GM10266 (cell line): Measurements from ENCODE around the gene ADGRF3.
"Not testable (repeated sequence)": the region's sequence is repeated elsewhere in the genome, so short reads cannot be mapped to it uniquely, and the experiment has no call there.

Experiments
- DNase-seq: peaks from one replicate; pipeline ENCODE4 v3.0.0; 2012; ENCODE audit errors: extremely low spot score
- TF ChIP-seq, protein P1 (sequence below): IDR thresholded peaks from 2 replicates; pipeline ENCODE4 v1.5.1; 2012; ENCODE audit warnings: mild to moderate bottlenecking, low read depth; ENCODE audit not compliant: control insufficient read depth, insufficient read depth; ENCODE audit errors: missing control alignments

ADGRF3 gene

DNA sequence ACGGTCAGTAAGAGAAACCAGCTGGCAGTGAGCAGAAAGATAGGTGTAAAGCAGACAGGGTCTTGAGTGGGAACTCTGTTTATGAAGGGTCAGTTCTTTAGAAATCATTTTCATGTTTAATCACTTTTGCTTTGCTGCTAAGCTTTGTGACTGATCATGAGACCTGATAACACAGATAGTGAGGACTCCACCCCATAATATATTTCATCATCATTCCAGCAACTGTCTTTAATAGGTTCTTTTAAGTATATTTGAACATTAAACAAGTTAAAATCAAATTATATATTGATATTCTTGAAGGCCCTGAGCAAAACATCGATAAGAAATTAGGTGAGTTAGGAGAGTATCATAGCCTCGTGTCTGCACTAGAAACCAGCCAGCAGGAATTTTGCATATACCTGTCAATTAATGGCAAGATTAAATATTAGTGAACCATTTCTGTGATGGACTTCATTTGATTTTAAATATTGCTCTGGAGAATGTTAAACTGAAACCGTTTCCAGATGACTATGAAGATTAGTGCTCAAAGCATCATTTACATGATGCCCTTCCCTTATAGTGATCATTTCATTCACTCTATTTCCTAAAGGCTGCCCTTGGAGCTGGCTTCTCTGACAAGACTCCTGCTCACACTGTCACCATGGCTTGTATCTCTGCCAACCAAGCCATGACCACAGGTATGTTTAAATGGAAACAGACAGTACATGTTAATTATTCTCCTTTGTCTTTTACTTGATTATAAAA is 69.9 kb downstream of the ADGRF3 start:
- no peak for DNase-seq
- TF ChIP-seq, protein P1, sequence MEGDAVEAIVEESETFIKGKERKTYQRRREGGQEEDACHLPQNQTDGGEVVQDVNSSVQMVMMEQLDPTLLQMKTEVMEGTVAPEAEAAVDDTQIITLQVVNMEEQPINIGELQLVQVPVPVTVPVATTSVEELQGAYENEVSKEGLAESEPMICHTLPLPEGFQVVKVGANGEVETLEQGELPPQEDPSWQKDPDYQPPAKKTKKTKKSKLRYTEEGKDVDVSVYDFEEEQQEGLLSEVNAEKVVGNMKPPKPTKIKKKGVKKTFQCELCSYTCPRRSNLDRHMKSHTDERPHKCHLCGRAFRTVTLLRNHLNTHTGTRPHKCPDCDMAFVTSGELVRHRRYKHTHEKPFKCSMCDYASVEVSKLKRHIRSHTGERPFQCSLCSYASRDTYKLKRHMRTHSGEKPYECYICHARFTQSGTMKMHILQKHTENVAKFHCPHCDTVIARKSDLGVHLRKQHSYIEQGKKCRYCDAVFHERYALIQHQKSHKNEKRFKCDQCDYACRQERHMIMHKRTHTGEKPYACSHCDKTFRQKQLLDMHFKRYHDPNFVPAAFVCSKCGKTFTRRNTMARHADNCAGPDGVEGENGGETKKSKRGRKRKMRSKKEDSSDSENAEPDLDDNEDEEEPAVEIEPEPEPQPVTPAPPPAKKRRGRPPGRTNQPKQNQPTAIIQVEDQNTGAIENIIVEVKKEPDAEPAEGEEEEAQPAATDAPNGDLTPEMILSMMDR, result no peak

DNA sequence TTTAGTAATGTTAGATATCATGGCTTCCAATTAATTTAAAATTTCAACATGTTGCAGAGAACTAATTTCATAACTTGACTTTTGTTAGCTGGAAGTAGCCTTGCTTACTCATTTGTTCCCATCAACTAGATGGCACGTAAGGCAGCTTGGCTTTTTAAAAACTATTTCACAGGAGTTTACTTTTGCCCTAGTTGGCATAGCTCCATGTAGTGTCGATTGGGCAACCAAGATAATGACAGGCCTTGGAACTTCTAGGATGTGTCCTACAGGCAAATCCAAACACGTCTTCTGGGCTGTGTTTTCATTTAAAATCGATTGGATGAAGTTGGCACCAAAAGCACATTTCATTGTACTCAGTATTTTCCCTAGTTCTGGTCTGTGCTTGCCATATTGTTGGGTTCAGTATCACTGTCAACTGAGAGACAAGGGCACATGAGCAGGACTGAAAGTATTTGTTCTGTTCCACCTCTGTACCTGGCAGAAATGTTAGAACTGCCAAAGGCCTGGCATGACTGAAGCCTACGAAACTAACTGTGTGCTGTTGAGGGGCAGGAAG is 72.5 kb downstream of the ADGRF3 start:
- DNase-seq, result no peak
- TF ChIP-seq, protein P1, result no peak

DNA sequence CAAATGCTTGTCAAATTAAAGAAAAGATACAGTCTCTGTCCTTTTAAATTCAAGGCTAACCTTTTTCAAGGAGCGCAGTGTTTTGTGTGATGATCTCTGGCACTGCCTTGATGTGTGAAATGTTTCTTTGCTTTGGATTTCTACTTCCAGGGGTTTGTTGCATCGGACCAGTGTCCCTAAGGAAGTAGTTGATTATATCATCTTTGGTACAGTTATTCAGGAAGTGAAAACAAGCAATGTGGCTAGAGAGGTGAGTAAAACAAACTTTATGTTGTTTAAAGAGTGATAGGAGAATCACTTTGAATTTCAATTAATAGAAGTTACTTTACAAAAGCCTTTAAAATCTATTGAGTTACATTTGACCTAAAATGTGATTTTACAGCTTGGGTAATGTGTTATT is 73.1 kb downstream of the ADGRF3 start:
- TF ChIP-seq, protein P1, result no peak
- no peak for DNase-seq

DNA sequence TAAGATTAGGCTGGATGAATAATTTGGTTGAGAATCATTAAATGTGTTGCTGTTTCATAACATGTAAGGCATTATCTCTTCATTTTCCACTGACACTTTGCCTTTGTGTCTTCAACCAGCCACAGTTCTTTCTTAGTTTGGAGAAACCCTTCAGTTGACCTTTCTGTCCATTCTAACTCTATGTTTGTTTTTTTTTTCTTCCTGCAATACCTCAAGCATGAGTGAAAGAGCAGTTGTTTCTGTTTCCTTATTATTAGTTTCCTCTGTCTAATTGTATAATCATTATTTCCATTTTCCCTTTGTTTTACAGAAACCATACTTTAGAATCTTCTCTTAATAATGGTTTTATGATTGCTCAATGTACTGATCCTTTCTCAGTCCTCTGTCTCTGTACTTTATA is 76.2 kb downstream of the ADGRF3 start:
- TF ChIP-seq, protein P1, result no peak
- no peak for DNase-seq

DNA sequence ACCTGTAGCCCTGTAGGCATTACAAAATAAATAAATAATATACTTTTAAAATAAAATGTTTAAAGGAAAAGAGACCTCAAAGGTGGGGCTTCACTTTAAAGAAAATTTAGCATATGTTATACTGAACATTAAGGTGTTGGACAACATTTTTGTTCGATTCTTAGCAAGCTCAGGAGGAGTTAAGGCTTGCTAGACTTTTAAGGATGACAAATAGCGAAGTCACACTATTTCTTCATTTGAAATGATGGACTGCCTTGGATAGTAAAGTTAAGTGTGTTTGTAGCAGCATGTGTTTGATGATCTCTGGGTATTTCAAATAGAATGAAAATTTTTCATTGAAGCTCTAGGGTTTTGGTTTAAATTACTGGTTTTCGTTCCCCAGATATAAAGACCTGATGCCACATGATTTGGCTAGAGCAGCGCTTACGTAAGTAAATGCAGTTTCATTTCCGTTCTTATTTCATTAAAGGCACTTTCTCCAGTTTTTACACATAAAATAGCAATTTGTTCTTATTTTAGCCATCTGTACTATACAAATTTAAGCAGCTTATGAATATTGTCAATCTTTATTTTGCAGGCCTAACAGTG is 76.9 kb downstream of the ADGRF3 start:
- TF ChIP-seq, protein P1, result no peak
- no peak for DNase-seq

DNA sequence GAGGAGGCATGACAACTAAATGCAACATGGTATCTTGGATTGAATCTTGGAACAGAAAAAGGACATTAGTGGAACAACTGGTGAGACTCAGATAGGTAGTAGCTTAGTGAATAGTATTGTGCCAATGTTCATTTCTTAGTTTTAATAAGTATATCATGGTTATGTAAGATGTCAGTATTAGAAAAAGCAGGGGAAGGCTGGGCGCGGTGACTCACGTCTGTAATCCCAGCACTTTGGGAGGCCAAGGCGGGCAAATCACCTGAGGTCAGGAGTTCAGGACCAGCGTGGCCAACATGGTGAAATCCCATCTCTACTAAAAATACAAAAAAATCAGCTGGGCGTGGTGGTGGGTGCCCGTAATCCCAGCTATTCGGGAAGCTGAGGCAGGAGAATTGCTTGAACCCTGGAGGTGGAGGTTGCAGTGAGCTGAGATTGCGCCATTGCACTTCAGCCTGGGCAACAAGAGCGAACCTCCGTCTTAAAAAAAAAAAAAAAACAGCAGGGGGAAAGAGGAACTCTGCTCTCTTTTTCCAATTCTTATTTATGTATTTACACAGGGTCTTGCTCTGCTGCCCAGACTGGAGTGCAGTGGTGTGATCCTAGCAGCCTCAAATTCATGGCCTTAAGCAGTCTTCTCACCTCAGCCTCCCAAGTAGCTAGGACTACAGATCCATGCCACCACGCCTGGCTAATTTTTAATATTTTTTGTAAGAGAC is 77.8 kb downstream of the ADGRF3 start:
- DNase-seq, result not testable (repeated sequence)

DNA sequence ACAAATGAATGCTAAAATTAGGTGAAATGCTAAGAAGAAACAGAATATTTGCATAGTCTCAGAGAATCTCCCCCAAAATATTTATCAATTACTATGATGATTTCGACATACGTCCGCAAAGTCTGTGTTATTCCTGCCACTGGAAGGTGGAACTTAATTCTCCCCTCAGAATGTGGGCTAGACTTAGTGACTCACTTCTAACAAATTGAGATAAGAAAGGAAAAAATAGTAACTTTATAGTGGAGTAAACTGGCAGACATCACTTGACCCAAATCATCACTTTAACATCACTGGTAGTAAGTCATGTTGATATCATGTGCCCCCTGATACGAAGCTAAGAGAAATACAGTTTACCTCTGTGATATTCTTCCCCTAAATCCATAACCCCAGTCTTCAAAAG is 78.4 kb downstream of the ADGRF3 start:
- TF ChIP-seq, protein P1, result no peak
- no peak for DNase-seq

DNA sequence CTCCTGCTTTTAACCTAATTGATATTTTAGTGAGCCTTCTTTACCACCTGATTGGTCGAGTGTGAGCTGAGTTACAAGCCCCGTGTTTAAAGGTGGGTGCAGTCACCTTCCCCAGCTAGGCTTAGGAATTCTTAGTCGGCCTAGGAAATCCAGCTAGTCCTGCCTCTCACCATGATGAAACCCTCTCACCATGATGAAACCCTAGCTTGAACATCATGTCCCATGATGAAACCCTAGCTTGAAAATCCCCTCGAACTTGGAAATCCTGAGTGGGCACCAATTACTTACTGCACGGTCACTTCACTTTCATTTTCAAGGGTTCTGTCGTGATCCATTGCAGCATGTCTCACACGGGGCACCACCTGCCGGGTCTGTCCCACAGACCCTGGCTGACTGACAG is 87.8 kb downstream of the ADGRF3 start:
- not testable (repeated sequence) for DNase-seq
